Lower lobe of right lung (tissue), 2 donors: ENCODE measurements around the gene SLC18B1. TPM values are rescaled to one million over a fixed set of nuclear protein-coding genes. Genes with fewer than 3 reads are reported as not detected.

ENCODE experiments used
- ATAC-seq, 2 donors: fragments of 200-7000 bp; cut with Tn5 transposase; one replicate each; pipeline ENCODE4 v1.9.1; 2020 to 2022; ENCODE audit warnings: mild to moderate bottlenecking in 2 of 2, moderate library complexity in 2 of 2
- DNase-seq: peaks from one replicate; pipeline ENCODE4 v3.0.0-alpha.2; 2020
- H3K27ac ChIP-seq: fragments of 200-600 bp; one replicate; pipeline ENCODE4 v1.8.0; 2022
- H3K27me3 ChIP-seq: fragments of 200-600 bp; one replicate; pipeline ENCODE4 v1.8.0; 2022; ENCODE audit warnings: low read depth
- H3K36me3 ChIP-seq: fragments of 200-600 bp; one replicate; pipeline ENCODE4 v1.8.0; 2022; ENCODE audit warnings: mild to moderate bottlenecking
- H3K4me1 ChIP-seq: fragments of 200-600 bp; one replicate; pipeline ENCODE4 v1.8.0; 2022
- H3K4me3 ChIP-seq: fragments of 200-600 bp; one replicate; pipeline ENCODE4 v1.8.0; 2022; ENCODE audit warnings: mild to moderate bottlenecking
- H3K9me3 ChIP-seq: fragments of 200-600 bp; one replicate; pipeline ENCODE4 v1.8.0; 2022
- intact Hi-C: fragments of 100-400 bp; cut with DNase I; formaldehyde crosslinking; loops from one replicate; pipeline ENCODE4 v1.11.0; 2022
- total RNA-seq: library from RNA; stranded (reverse); fragmentation: NEBNext Ultra II Directional; extraction: Animal tissue kit (Norgen Biotek cat#: 25700); gene quantifications from one replicate; pipeline ENCODE4 v1.2.1, GENCODE V29; 2021
- TF ChIP-seq, protein P1 (sequence below): fragments of 200-600 bp; IDR thresholded peaks from one replicate; pipeline ENCODE4 v1.8.0; 2022; ENCODE audit warnings: antibody characterized with exemption, mild to moderate bottlenecking
- donor health status: DM: no; HTN: yes; CAD: no; lungs with severe emphysema.

SLC18B1 gene
- total RNA-seq, 1 donor from 2014 or later: 8.1 TPM

DNA sequence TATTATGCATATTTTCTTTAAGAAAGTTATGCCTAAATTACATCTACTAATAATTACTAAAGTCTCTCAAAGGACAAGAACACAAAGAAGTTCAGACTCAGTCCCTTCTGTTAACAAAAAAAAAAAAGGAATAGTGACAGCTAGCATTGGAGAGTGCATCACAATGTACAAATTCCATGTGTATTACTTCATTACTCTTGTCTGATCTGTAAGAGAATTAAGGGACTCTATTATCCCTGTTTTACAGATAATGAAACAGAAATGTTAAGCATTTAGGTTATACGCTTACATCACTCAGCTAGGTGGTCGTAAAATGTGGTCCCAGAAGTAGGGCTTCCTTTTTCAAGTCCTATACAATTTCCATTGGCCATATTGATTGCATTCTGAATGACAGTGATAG, 67.4 kb downstream of the SLC18B1 start:
- H3K4me3 ChIP-seq: no peak overlapping the region
- H3K4me1 ChIP-seq: peaks cover 33% of the 10 kb centered on the region
- no peaks in the 10 kb centered on the region for H3K36me3 ChIP-seq
- DNase-seq (no peak), ATAC-seq (no peak)
- TF ChIP-seq, protein P1, sequence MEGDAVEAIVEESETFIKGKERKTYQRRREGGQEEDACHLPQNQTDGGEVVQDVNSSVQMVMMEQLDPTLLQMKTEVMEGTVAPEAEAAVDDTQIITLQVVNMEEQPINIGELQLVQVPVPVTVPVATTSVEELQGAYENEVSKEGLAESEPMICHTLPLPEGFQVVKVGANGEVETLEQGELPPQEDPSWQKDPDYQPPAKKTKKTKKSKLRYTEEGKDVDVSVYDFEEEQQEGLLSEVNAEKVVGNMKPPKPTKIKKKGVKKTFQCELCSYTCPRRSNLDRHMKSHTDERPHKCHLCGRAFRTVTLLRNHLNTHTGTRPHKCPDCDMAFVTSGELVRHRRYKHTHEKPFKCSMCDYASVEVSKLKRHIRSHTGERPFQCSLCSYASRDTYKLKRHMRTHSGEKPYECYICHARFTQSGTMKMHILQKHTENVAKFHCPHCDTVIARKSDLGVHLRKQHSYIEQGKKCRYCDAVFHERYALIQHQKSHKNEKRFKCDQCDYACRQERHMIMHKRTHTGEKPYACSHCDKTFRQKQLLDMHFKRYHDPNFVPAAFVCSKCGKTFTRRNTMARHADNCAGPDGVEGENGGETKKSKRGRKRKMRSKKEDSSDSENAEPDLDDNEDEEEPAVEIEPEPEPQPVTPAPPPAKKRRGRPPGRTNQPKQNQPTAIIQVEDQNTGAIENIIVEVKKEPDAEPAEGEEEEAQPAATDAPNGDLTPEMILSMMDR: no peak
- no peaks in the 10 kb centered on the region for H3K9me3 ChIP-seq
- no peaks in the 10 kb centered on the region for H3K27me3 ChIP-seq
- intact Hi-C loops: no loop called here
- H3K27ac ChIP-seq: no peak overlapping the region

DNA sequence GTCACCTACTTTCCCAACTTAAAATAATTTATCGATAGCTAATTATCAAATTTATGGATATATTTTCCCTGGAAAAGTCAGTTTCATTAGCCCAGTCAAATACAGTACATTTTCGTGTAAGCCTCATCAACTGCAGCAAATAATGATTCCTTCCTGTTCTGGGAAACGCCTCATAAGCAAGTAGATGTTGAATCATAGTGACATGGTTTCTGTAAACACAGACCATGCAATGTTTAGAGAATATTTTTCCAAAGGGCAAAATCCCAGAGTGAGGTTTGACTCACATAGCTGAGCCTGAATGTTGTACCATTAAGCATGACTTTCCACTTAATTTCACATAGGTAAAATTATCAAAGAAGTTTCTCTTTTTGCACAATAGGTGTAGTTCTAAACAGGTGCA, 67.9 kb downstream of the SLC18B1 start:
- no peaks in the 10 kb centered on the region for H3K9me3 ChIP-seq
- H3K27ac ChIP-seq: no peak overlapping the region
- peak in 1 of 2 donors; percentile 53 for ATAC-seq
- H3K36me3 ChIP-seq: no peaks in the 10 kb centered on the region
- H3K4me1 ChIP-seq: peaks cover 28% of the 10 kb centered on the region
- intact Hi-C loops: no loop called here
- no peak for DNase-seq
- H3K27me3 ChIP-seq: no peaks in the 10 kb centered on the region
- no peak overlapping the region for H3K4me3 ChIP-seq
- TF ChIP-seq, protein P1: no peak

DNA sequence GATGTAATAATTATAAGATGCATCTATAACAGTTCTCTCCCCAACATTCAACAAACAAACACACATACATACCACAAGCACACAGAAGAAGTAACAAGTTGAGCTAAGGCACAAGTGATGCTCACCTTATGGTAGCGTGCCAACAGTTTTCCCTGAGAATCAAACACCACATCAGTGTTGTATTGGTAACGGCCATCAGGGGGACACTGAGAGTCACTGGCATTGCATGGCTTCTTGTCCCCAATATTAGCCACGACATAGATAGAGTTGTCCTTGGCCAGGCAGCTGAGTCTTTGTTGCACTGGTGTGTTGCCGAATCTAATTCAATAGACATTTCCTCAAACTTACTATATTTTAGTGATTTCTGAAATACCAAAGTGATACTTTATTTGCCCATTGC, 69.8 kb downstream of the SLC18B1 start:
- peaks cover 11% of the 10 kb centered on the region for H3K4me1 ChIP-seq
- no peak overlapping the region for H3K27ac ChIP-seq
- no peaks in the 10 kb centered on the region for H3K36me3 ChIP-seq
- ATAC-seq (no peak), DNase-seq (no peak)
- intact Hi-C loops: no loop called here
- H3K9me3 ChIP-seq: no peaks in the 10 kb centered on the region
- no peaks in the 10 kb centered on the region for H3K27me3 ChIP-seq
- TF ChIP-seq, protein P1: no peak
- H3K4me3 ChIP-seq: no peak overlapping the region

DNA sequence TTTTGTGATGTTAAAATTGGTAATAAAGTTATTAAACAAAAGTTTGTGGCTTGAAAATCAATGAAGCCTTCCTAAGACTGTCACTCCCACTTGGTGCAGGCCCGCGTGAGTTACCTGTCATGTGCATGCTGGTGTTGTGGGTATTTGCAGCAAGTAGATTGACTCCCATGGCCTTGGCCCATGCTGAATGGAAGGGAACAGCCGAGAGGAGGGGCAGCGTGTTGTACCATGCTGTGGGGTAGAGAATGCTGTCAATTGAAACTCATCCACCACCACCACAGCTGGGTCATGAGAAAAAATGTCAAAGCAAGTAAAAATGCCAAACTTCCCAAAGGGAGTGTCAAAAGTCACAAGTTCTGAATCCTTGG, 71.8 kb downstream of the SLC18B1 start:
- TF ChIP-seq, protein P1: no peak
- Histone ChIP-seq H3K27me3 (no peaks in the 10 kb centered on the region), H3K27ac (no peak overlapping the region), H3K36me3 (no peaks in the 10 kb centered on the region), H3K4me3 (no peak overlapping the region), H3K9me3 (no peaks in the 10 kb centered on the region), H3K4me1 (peaks cover 11% of the 10 kb centered on the region)
- no peak for DNase-seq
- ATAC-seq: no peak
- intact Hi-C loops: no loop called here

DNA sequence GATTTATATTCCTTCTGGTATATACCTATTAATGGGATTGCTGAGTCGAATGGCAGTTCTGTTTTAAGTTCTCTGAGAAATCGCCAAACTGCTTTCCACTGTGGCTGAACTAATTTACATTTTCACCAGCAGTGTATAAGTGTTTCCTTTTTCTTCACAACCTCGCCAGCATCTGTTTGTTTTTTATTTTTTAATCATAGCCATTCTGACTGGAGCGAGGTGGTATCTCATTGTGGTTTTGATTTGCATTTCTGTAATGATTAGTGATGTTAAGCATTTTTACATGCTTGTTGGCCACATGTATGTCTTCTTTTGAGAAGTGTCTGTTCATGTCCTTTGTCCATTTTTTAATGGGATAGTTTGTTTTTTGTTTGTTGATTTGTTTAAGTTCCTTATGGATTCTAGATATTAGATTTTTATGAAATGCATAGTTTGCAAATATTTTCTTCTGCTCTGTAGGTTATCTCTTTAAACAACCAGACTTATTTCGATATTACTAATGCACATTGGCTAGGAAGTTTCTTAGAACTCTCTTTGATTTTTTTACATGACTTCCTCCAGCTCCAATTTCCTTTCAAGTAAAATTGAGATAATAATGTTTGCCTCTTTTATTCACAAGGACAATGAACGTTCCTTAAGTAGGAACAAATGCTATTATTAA, 72.4 kb downstream of the SLC18B1 start:
- TF ChIP-seq, protein P1: no peak
- Histone ChIP-seq H3K9me3 (no peaks in the 10 kb centered on the region), H3K27me3 (no peaks in the 10 kb centered on the region), H3K27ac (no peak overlapping the region), H3K4me3 (no peak overlapping the region), H3K4me1 (peaks cover 9% of the 10 kb centered on the region), H3K36me3 (no peaks in the 10 kb centered on the region)
- no peak for DNase-seq
- intact Hi-C loops: no loop called here
- no peak for ATAC-seq
